IPS DF 6.9 (cell line): Measurements from ENCODE around the gene SCYL1.
A peak's percentile ranks its signal among the peaks of the same experiment; 100 is the strongest.
"Not testable (repeated sequence)": the region's sequence is repeated elsewhere in the genome, so short reads cannot be mapped to it uniquely, and the experiment has no call there.

Experiments used
- DNase-seq: peaks from one replicate; pipeline ENCODE4 v3.0.0-alpha.2; 2013; ENCODE audit warnings: low read depth, low spot score
- H3K27ac ChIP-seq: one replicate; pipeline ENCODE4 v1.5.1; 2013; ENCODE audit warnings: low read length, control low read depth
- H3K27me3 ChIP-seq: 2 replicates; pipeline ENCODE4 v1.6.1; 2013; ENCODE audit warnings: mild to moderate bottlenecking, low read length; ENCODE audit not compliant: control insufficient read depth, insufficient read depth
- H3K36me3 ChIP-seq: 2 replicates; pipeline ENCODE4 v1.6.1; 2013; ENCODE audit warnings: low read length; ENCODE audit not compliant: control insufficient read depth, insufficient read depth
- H3K4me1 ChIP-seq: 2 replicates; pipeline ENCODE4 v1.6.1; 2013; ENCODE audit warnings: low read length; ENCODE audit not compliant: control insufficient read depth, insufficient read depth
- H3K4me3 ChIP-seq: 2 replicates; pipeline ENCODE4 v1.5.1; 2013; ENCODE audit warnings: mild to moderate bottlenecking, low read length
- H3K9me3 ChIP-seq: 2 replicates; pipeline ENCODE4 v1.6.1; 2013; ENCODE audit warnings: low read length, inconsistent platforms; ENCODE audit not compliant: control insufficient read depth, insufficient read depth
- WGBS: extraction: QIAGEN DNeasy Blood & Tissue Kit; methylation state at CpG from one replicate; pipeline ENCODE4 v1.1.7; 2013; ENCODE audit warnings: mixed read lengths, missing lambda C conversion rate; ENCODE audit not compliant: insufficient read length, insufficient coverage; 5-methylcytosine and 5-hydroxymethylcytosine counted together

SCYL1 gene

GRCh38 chr11:65562788-65563187 lies 37.9 kb downstream of the SCYL1 start:
- DNase-seq = no peak
- Histone ChIP-seq H3K4me3 (no peak overlapping the region), H3K9me3 (no peaks in the 10 kb centered on the region), H3K36me3 (no peaks in the 10 kb centered on the region), H3K4me1 (peaks cover 12% of the 10 kb centered on the region), H3K27me3 (no peaks in the 10 kb centered on the region), H3K27ac (no peak overlapping the region)
- no CpG with 5 or more reads among the region's 9 CpGs for WGBS

- WGBS = no CpG with 5 or more reads among the region's 4 CpGs
- no peaks in the 10 kb centered on the region for H3K36me3 ChIP-seq
- DNase-seq = no peak
- peaks cover 12% of the 10 kb centered on the region for H3K4me1 ChIP-seq
- H3K9me3 ChIP-seq = no peaks in the 10 kb centered on the region
- H3K4me3 ChIP-seq = no peak overlapping the region
- no peaks in the 10 kb centered on the region for H3K27me3 ChIP-seq
- H3K27ac ChIP-seq = no peak overlapping the region
Measured at GRCh38 chr11:65563601-65564000, 38.7 kb downstream of the SCYL1 start.

- H3K27ac ChIP-seq, H3K9me3 ChIP-seq, DNase-seq, H3K4me3 ChIP-seq, H3K27me3 ChIP-seq, H3K36me3 ChIP-seq, H3K4me1 ChIP-seq: not testable (repeated sequence)
- WGBS = no CpG with 5 or more reads among the region's 12 CpGs
Measured at GRCh38 chr11:65564879-65565559, 40.1 kb downstream of the SCYL1 start.

GRCh38 chr11:65565624-65566453 lies 41.0 kb downstream of the SCYL1 start:
- Histone ChIP-seq H3K4me3 (no peak overlapping the region), H3K27me3 (no peaks in the 10 kb centered on the region), H3K27ac (no peak overlapping the region), H3K36me3 (no peaks in the 10 kb centered on the region), H3K9me3 (no peaks in the 10 kb centered on the region), H3K4me1 (peaks cover 3% of the 10 kb centered on the region)
- WGBS = no CpG with 5 or more reads among the region's 7 CpGs
- no peak for DNase-seq

- no peak for DNase-seq
- no CpG with 5 or more reads among the region's 28 CpGs for WGBS
- peak overlapping the region; percentile 8 for H3K27ac ChIP-seq
- H3K4me1 ChIP-seq = peaks cover 9% of the 10 kb centered on the region
- peak overlapping the region; percentile 94 for H3K4me3 ChIP-seq
- H3K27me3 ChIP-seq = no peaks in the 10 kb centered on the region
- no peaks in the 10 kb centered on the region for H3K36me3 ChIP-seq
- no peaks in the 10 kb centered on the region for H3K9me3 ChIP-seq
Measured at GRCh38 chr11:65569164-65569972, 44.5 kb downstream of the SCYL1 start.

GRCh38 chr11:65569973-65570918 lies 45.4 kb downstream of the SCYL1 start, which contains the start of gene ZNRD2:
Gene ZNRD2 (plus strand): TSS chr11:65570477. CDS start chr11:65570492, 15 bp downstream.
- Histone ChIP-seq H3K27me3 (peaks cover 3% of the 10 kb centered on the region; the same call in 1 of the 2 replicates), H3K4me3 (peak within 1 kb of the TSS; percentile 94), H3K9me3 (no peaks in the 10 kb centered on the region), H3K27ac (peak within 1 kb of the TSS; percentile 8), H3K4me1 (peaks cover 11% of the 10 kb centered on the region), H3K36me3 (no peaks in the 10 kb centered on the region)
- no peak for DNase-seq
- WGBS = no CpG with 5 or more reads among the region's 89 CpGs

GRCh38 chr11:65571420-65571819 lies 46.5 kb downstream of the SCYL1 start:
- Histone ChIP-seq H3K4me3 (no peak overlapping the region), H3K9me3 (no peaks in the 10 kb centered on the region), H3K36me3 (no peaks in the 10 kb centered on the region), H3K27me3 (peaks cover 7% of the 10 kb centered on the region), H3K27ac (no peak overlapping the region), H3K4me1 (peaks cover 13% of the 10 kb centered on the region)
- WGBS = no CpG with 5 or more reads among the region's 9 CpGs
- no peak for DNase-seq

- Histone ChIP-seq H3K36me3 (no peaks in the 10 kb centered on the region), H3K27ac (no peak overlapping the region), H3K4me1 (peaks cover 13% of the 10 kb centered on the region), H3K4me3 (peak overlapping the region; percentile 42; the same call in 1 of the 2 replicates), H3K9me3 (no peaks in the 10 kb centered on the region), H3K27me3 (peaks cover 7% of the 10 kb centered on the region)
- no CpG with 5 or more reads among the region's 11 CpGs for WGBS
- no peak for DNase-seq
Measured at GRCh38 chr11:65571940-65572339, 47.1 kb downstream of the SCYL1 start.

GRCh38 chr11:65572356-65573051 lies 47.6 kb downstream of the SCYL1 start, which contains the start of gene FAM89B:
Gene FAM89B (plus strand): TSS chr11:65572538. CDS start chr11:65572670, 132 bp downstream.
- no peaks in the 10 kb centered on the region for H3K9me3 ChIP-seq
- WGBS = no CpG with 5 or more reads among the region's 86 CpGs
- no peak within 1 kb of the TSS for H3K27ac ChIP-seq
- no peak for DNase-seq
- no peaks in the 10 kb centered on the region for H3K36me3 ChIP-seq
- H3K27me3 ChIP-seq = peaks cover 7% of the 10 kb centered on the region
- H3K4me1 ChIP-seq = peaks cover 15% of the 10 kb centered on the region
- peak within 1 kb of the TSS; percentile 42 for H3K4me3 ChIP-seq
